Hepatocyte (in vitro differentiated cells): ENCODE data around the gene RANBP1.

Source experiments
- CTCF ChIP-seq: fragments of 200-600 bp; sonication (generic); IDR thresholded peaks from 2 replicates; pipeline ENCODE4 v1.5.1; 2016; ENCODE audit warnings: antibody characterized with exemption, mild to moderate bottlenecking; ENCODE audit not compliant: poor library complexity
- EZH2phosphoT487 ChIP-seq: fragments of 200-600 bp; sonication (generic); IDR thresholded peaks from one replicate; pipeline ENCODE4 v1.6.1; 2018; ENCODE audit warnings: antibody characterized with exemption, mild to moderate bottlenecking, low read depth, moderate library complexity; ENCODE audit not compliant: unreplicated experiment, severe bottlenecking

GRCh38 chr22:20088263-20088648 is 27.6 kb upstream of the RANBP1 start:
- no peak for TF ChIP-seq CTCF
- no peak for TF ChIP-seq EZH2phosphoT487
